Heart right ventricle (tissue), 16 donors: ENCODE data around the gene SEC16A. TPM values are rescaled to one million over a fixed set of nuclear protein-coding genes. Genes with fewer than 3 reads are reported as not detected.

Experiments
- ATAC-seq, 8 donors: fragments of 200-7000 bp; cut with Tn5 transposase; one replicate each; pipeline ENCODE4 v1.9.1; 2020; ENCODE audit warnings: mild to moderate bottlenecking in 8 of 8, moderate library complexity in 8 of 8, moderate number of reproducible peaks in 1 of 8
- DNase-seq, 2 donors: peaks; one replicate each; pipeline ENCODE4 v3.0.0-alpha.2; 2020
- H3K27ac ChIP-seq, 10 donors: fragments of 200-600 bp; sonication (generic) in 2 of 10; one replicate each; pipeline versions ENCODE4 v1.5.0 to v1.8.0; 2020 to 2022; ENCODE audit warnings: mild to moderate bottlenecking in 3 of 10
- H3K27me3 ChIP-seq, 7 donors: fragments of 200-600 bp; one replicate each; pipeline ENCODE4 v1.8.0; 2021 to 2022; ENCODE audit warnings: mild to moderate bottlenecking in 2 of 7
- H3K36me3 ChIP-seq, 9 donors: fragments of 200-600 bp; sonication (generic) in 1 of 9; one replicate each; pipeline versions ENCODE4 v1.5.0 to v1.8.0; 2020 to 2022; ENCODE audit warnings: mild to moderate bottlenecking in 2 of 9
- H3K4me1 ChIP-seq, 9 donors: fragments of 200-600 bp; sonication (generic) in 1 of 9; one replicate each; pipeline versions ENCODE4 v1.5.0 to v1.8.0; 2020 to 2022; ENCODE audit warnings: mild to moderate bottlenecking in 4 of 9
- H3K4me3 ChIP-seq, 10 donors: fragments of 200-600 bp; sonication (generic) in 2 of 10; one replicate each; pipeline versions ENCODE4 v1.5.0 to v1.8.0; 2020 to 2022; ENCODE audit warnings: mild to moderate bottlenecking in 7 of 10, moderate library complexity in 2 of 10
- H3K9me3 ChIP-seq, 11 donors: fragments of 200-600 bp in 10 of 11; sonication (generic) in 2 of 11; one replicate each; pipeline versions ENCODE4 v1.5.0 to v1.8.0; 2013 to 2022; ENCODE audit warnings: mild to moderate bottlenecking in 2 of 11, control low read depth in 1 of 11, moderate library complexity in 1 of 11
- CTCF ChIP-seq, 9 donors: fragments of 200-600 bp; sonication (generic) in 2 of 9; IDR thresholded peaks; one replicate each; pipeline versions ENCODE4 v1.5.0 to v1.8.0; 2021 to 2022; ENCODE audit warnings: antibody characterized with exemption in 9 of 9, mild to moderate bottlenecking in 5 of 9, moderate library complexity in 1 of 9
- WGBS, 2 donors: extraction: QIAGEN DNeasy Blood & Tissue Kit; methylation state at CpG; one replicate each; pipeline ENCODE4 v1.1.7; 2013; ENCODE audit warnings: inconsistent platforms in 1 of 2; 5-methylcytosine and 5-hydroxymethylcytosine counted together
- intact Hi-C, 10 donors: fragments of 100-400 bp; cut with DNase I; formaldehyde crosslinking; loops; one replicate each; pipeline versions ENCODE4 v1.11.1 to v1.14.2; 2022
- polyA plus RNA-seq, 2 donors: library from polyadenylated mRNA; stranded (reverse); fragments of 200-250 nt; gene quantifications; one replicate each; pipeline ENCODE4 v1.2.3, GENCODE V29; 2013
- total RNA-seq, 10 donors: library from RNA; stranded (reverse); fragmentation: NEBNext Ultra II Directional in 3 of 10; extraction: Animal tissue kit (Norgen Biotek cat#: 25700) in 3 of 10; gene quantifications; one replicate each; pipeline versions ENCODE4 v1.2.1 to v1.2.4, GENCODE V29; 2021 to 2023
- donor health status: Arrhythmogenic right ventricular cardiomyopathy.
- donor health status: ischemic (EF 13 %, LVEDD 7.1; RV severe dilation, severe dysfunction).
- donor health status: healthy with polysubstance abuse.
- donor health status: DM: no; HTN: yes; CAD: no.
- donor health status: DM: no; HTN: no; CAD: no.
- donor health status: ischemic (EF 25% LVEDD 6.9; RV normal size, moderate dysfunction).
- donor health status: ischemic (EF 25% LVEDD 5.7; RV mildly dilated, moderate dysfunction).
- donor health status: healthy.
- donor health status: DM: yes; HTN: yes; CAD: no.
- donor health status: Ischemic cardiomyopathy.
- donor health status: ischemic (EF 35%, LVEDD 5.7; RV mildly dilated, moderate dysfunction).
- donor health status: nonischemic (EF 11% LVEDD 7.7; RV severe dilation, severe dysfunction).
- donor health status: DM: yes; HTN: yes; CAD: no.
- donor health status: PGD.
- donor health status: ischemic (EF 29% LVEDD 5.4; RV normal size, mild dysfunction).
- donor health status: nonischemic (EF 23%, LVEDD 6.1; RV moderate dilation, normal function).

SEC16A gene
- total and polyA plus RNA-seq, 12 donors: 21.9 to 35.9 (median 28.6) TPM

GRCh38 chr9:136466155-136466541 lies 16.7 kb downstream of the SEC16A start:
- no peak for ATAC-seq
- Histone ChIP-seq H3K4me3 (no peak overlapping the region), H3K9me3 (no peaks in the 10 kb centered on the region), H3K4me1 (no peaks in the 10 kb centered on the region), H3K27me3 (no peaks in the 10 kb centered on the region), H3K36me3 (peaks cover 15 to 100% (median 90%) of the 10 kb centered on the region in 9 donors), H3K27ac (no peak overlapping the region)
- TF ChIP-seq CTCF (IDR thresholded peaks at IDR 0.05): no peak
- no peak for DNase-seq
- 95 to 97% methylated on average over 30 of the region's 30 CpGs for WGBS, 2 donors
- intact Hi-C loops: no loop called here

GRCh38 chr9:136465500-136466154 lies 17.2 kb downstream of the SEC16A start:
- Histone ChIP-seq H3K36me3 (peaks cover 13 to 100% (median 90%) of the 10 kb centered on the region in 9 donors), H3K4me1 (no peaks in the 10 kb centered on the region), H3K9me3 (no peaks in the 10 kb centered on the region), H3K4me3 (no peak overlapping the region), H3K27me3 (no peaks in the 10 kb centered on the region), H3K27ac (no peak overlapping the region)
- DNase-seq: no peak
- ATAC-seq: no peak
- TF ChIP-seq CTCF (IDR thresholded peaks at IDR 0.05): no peak
- WGBS, 2 donors: 93 to 94% methylated on average over 27 of the region's 27 CpGs
- intact Hi-C loops: no loop called here

GRCh38 chr9:136464241-136464640 lies 18.6 kb downstream of the SEC16A start:
- peaks cover 4 to 100% (median 90%) of the 10 kb centered on the region in 9 donors for H3K36me3 ChIP-seq
- WGBS, 2 donors: 91 to 93% methylated on average over 6 of the region's 6 CpGs
- no peaks in the 10 kb centered on the region for H3K9me3 ChIP-seq
- no peak for TF ChIP-seq CTCF (IDR thresholded peaks at IDR 0.05)
- no peaks in the 10 kb centered on the region for H3K4me1 ChIP-seq
- no peak overlapping the region for H3K4me3 ChIP-seq
- no peak for DNase-seq
- no peak overlapping the region for H3K27ac ChIP-seq
- no peak for ATAC-seq
- intact Hi-C loops: no loop called here
- no peaks in the 10 kb centered on the region for H3K27me3 ChIP-seq

- WGBS, 2 donors: 94% methylated on average over 14 of the region's 14 CpGs
- peaks cover 4 to 100% (median 95%) of the 10 kb centered on the region in 9 donors for H3K36me3 ChIP-seq
Observed at GRCh38 chr9:136463578-136463977, 19.3 kb downstream of the SEC16A start.

More at GRCh38 chr9:136463578-136463977, 19.3 kb downstream of the SEC16A start:
- ATAC-seq: no peak
- intact Hi-C loops: no loop called here
- H3K4me3 ChIP-seq: no peak overlapping the region
- TF ChIP-seq CTCF (IDR thresholded peaks at IDR 0.05): no peak
- H3K4me1 ChIP-seq: no peaks in the 10 kb centered on the region
- no peaks in the 10 kb centered on the region for H3K27me3 ChIP-seq
- H3K9me3 ChIP-seq: no peaks in the 10 kb centered on the region
- no peak overlapping the region for H3K27ac ChIP-seq
- no peak for DNase-seq
